WTC11 (cell line): ENCODE data around the gene CATSPER1.

Source experiments
- ATF3 ChIP-seq: sonication (generic); formaldehyde crosslinking; conservative IDR thresholded peaks from 2 replicates; pipeline ENCODE4 v1.8.1; 2022; ENCODE audit warnings: mild to moderate bottlenecking, missing genetic modification reagents
- CREB1 ChIP-seq: sonication (generic); formaldehyde crosslinking; IDR thresholded peaks from 2 replicates; pipeline ENCODE4 v1.8.0; 2023; ENCODE audit warnings: mild to moderate bottlenecking, missing genetic modification reagents
- ETV6 ChIP-seq: sonication (generic); formaldehyde crosslinking; IDR thresholded peaks from 2 replicates; pipeline ENCODE4 v1.8.1; 2022; ENCODE audit warnings: mild to moderate bottlenecking, missing genetic modification reagents
- OVOL2 ChIP-seq: fragments of 250-450 bp; sonication (Bioruptor Pico); IDR thresholded peaks from 2 replicates; pipeline ENCODE4 v1.9.0; 2021; ENCODE audit warnings: mild to moderate bottlenecking, borderline replicate concordance
- SMAD4 ChIP-seq: sonication (generic); formaldehyde crosslinking; IDR thresholded peaks from 2 replicates; pipeline ENCODE4 v1.8.0; 2022; ENCODE audit warnings: mild to moderate bottlenecking, missing genetic modification reagents
- ZBTB21 ChIP-seq: sonication (generic); formaldehyde crosslinking; IDR thresholded peaks from 2 replicates; pipeline ENCODE4 v1.8.1; 2023; ENCODE audit warnings: mild to moderate bottlenecking, missing genetic modification reagents, borderline replicate concordance
- ZNF232 ChIP-seq: sonication (generic); formaldehyde crosslinking; IDR thresholded peaks from 2 replicates; pipeline ENCODE4 v1.8.0; 2022; ENCODE audit warnings: mild to moderate bottlenecking, missing genetic modification reagents
- ZNF317 ChIP-seq: sonication (generic); formaldehyde crosslinking; IDR thresholded peaks from 2 replicates; pipeline ENCODE4 v1.8.1; 2023; ENCODE audit warnings: low read depth, mild to moderate bottlenecking, moderate library complexity, missing genetic modification reagents, borderline replicate concordance
- TF ChIP-seq, protein P1 (sequence below): fragments of 200-600 bp; IDR thresholded peaks from 2 replicates; pipeline ENCODE4 v1.8.0; 2022; ENCODE audit warnings: antibody characterized with exemption
- TF ChIP-seq, protein P2 (sequence below): sonication (generic); formaldehyde crosslinking; IDR thresholded peaks from 2 replicates; pipeline ENCODE4 v1.8.0; 2023; ENCODE audit warnings: mild to moderate bottlenecking, missing genetic modification reagents
- TF ChIP-seq, protein P3 (sequence below): sonication (generic); formaldehyde crosslinking; IDR thresholded peaks from 2 replicates; pipeline ENCODE4 v1.8.0; 2022; ENCODE audit warnings: missing genetic modification reagents

- TF ChIP-seq, protein P1, sequence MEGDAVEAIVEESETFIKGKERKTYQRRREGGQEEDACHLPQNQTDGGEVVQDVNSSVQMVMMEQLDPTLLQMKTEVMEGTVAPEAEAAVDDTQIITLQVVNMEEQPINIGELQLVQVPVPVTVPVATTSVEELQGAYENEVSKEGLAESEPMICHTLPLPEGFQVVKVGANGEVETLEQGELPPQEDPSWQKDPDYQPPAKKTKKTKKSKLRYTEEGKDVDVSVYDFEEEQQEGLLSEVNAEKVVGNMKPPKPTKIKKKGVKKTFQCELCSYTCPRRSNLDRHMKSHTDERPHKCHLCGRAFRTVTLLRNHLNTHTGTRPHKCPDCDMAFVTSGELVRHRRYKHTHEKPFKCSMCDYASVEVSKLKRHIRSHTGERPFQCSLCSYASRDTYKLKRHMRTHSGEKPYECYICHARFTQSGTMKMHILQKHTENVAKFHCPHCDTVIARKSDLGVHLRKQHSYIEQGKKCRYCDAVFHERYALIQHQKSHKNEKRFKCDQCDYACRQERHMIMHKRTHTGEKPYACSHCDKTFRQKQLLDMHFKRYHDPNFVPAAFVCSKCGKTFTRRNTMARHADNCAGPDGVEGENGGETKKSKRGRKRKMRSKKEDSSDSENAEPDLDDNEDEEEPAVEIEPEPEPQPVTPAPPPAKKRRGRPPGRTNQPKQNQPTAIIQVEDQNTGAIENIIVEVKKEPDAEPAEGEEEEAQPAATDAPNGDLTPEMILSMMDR, result no peak
- TF ChIP-seq ZBTB21 (CRISPR knock-in tag) (no peak), ATF3 (no peak), CREB1 (no peak), ZNF232 (CRISPR knock-in tag) (no peak), ZNF317 (CRISPR knock-in tag) (no peak), OVOL2 (CRISPR knock-in tag) (no peak), SMAD4 (no peak), ETV6 (CRISPR knock-in tag) (no peak)
- TF ChIP-seq, protein P2, sequence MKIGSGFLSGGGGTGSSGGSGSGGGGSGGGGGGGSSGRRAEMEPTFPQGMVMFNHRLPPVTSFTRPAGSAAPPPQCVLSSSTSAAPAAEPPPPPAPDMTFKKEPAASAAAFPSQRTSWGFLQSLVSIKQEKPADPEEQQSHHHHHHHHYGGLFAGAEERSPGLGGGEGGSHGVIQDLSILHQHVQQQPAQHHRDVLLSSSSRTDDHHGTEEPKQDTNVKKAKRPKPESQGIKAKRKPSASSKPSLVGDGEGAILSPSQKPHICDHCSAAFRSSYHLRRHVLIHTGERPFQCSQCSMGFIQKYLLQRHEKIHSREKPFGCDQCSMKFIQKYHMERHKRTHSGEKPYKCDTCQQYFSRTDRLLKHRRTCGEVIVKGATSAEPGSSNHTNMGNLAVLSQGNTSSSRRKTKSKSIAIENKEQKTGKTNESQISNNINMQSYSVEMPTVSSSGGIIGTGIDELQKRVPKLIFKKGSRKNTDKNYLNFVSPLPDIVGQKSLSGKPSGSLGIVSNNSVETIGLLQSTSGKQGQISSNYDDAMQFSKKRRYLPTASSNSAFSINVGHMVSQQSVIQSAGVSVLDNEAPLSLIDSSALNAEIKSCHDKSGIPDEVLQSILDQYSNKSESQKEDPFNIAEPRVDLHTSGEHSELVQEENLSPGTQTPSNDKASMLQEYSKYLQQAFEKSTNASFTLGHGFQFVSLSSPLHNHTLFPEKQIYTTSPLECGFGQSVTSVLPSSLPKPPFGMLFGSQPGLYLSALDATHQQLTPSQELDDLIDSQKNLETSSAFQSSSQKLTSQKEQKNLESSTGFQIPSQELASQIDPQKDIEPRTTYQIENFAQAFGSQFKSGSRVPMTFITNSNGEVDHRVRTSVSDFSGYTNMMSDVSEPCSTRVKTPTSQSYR (CRISPR knock-in tag), result no peak
- TF ChIP-seq, protein P3, sequence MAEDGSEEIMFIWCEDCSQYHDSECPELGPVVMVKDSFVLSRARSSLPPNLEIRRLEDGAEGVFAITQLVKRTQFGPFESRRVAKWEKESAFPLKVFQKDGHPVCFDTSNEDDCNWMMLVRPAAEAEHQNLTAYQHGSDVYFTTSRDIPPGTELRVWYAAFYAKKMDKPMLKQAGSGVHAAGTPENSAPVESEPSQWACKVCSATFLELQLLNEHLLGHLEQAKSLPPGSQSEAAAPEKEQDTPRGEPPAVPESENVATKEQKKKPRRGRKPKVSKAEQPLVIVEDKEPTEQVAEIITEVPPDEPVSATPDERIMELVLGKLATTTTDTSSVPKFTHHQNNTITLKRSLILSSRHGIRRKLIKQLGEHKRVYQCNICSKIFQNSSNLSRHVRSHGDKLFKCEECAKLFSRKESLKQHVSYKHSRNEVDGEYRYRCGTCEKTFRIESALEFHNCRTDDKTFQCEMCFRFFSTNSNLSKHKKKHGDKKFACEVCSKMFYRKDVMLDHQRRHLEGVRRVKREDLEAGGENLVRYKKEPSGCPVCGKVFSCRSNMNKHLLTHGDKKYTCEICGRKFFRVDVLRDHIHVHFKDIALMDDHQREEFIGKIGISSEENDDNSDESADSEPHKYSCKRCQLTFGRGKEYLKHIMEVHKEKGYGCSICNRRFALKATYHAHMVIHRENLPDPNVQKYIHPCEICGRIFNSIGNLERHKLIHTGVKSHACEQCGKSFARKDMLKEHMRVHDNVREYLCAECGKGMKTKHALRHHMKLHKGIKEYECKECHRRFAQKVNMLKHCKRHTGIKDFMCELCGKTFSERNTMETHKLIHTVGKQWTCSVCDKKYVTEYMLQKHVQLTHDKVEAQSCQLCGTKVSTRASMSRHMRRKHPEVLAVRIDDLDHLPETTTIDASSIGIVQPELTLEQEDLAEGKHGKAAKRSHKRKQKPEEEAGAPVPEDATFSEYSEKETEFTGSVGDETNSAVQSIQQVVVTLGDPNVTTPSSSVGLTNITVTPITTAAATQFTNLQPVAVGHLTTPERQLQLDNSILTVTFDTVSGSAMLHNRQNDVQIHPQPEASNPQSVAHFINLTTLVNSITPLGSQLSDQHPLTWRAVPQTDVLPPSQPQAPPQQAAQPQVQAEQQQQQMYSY (CRISPR knock-in tag), result no peak
Measured at GRCh38 chr11:66047541-66048365, 21.5 kb upstream of the CATSPER1 start.
